Lung (tissue), 12 donors: ENCODE results near the gene ULK4. TPM values are rescaled to one million over a fixed set of nuclear protein-coding genes. Genes with fewer than 3 reads are reported as not detected.
A peak's percentile ranks its signal among the peaks of the same experiment; 100 is the strongest.
"Not testable (repeated sequence)": the region's sequence is repeated elsewhere in the genome, so short reads cannot be mapped to it uniquely, and the experiment has no call there.

ENCODE experiments used
- ATAC-seq: fragments of 200-7000 bp; cut with Tn5 transposase; one replicate; pipeline ENCODE4 v1.9.1; 2020; ENCODE audit warnings: moderate number of reproducible peaks; ENCODE audit not compliant: insufficient read depth, low FRiP score
- DNase-seq, 3 donors: peaks; one replicate each; pipeline ENCODE4 v3.0.0-alpha.2; 2013 to 2017
- H3K27ac ChIP-seq, 2 donors: one replicate each; pipeline ENCODE4 v1.5.1; 2013; ENCODE audit warnings: mild to moderate bottlenecking in 2 of 2, moderate library complexity in 2 of 2, control low read depth in 1 of 2, inconsistent platforms in 1 of 2, low read depth in 1 of 2, low read length in 1 of 2
- H3K27me3 ChIP-seq, 3 donors: one replicate each; pipeline ENCODE4 v1.5.1; 2013; ENCODE audit warnings: low read length in 2 of 3; ENCODE audit not compliant: control insufficient read depth in 3 of 3, insufficient read depth in 3 of 3
- H3K36me3 ChIP-seq, 4 donors: one replicate each; pipeline ENCODE4 v1.5.1; 2013; ENCODE audit warnings: low read length in 4 of 4, mild to moderate bottlenecking in 1 of 4, moderate library complexity in 1 of 4; ENCODE audit not compliant: control insufficient read depth in 4 of 4, insufficient read depth in 4 of 4
- H3K4me1 ChIP-seq, 5 donors: one replicate each; pipeline ENCODE4 v1.5.1; 2013; ENCODE audit warnings: low read length in 5 of 5, mild to moderate bottlenecking in 2 of 5, moderate library complexity in 1 of 5; ENCODE audit not compliant: control insufficient read depth in 5 of 5, insufficient read depth in 5 of 5
- H3K4me3 ChIP-seq: one replicate; pipeline ENCODE4 v1.5.1; 2013; ENCODE audit warnings: mild to moderate bottlenecking, control low read depth, moderate library complexity
- H3K9ac ChIP-seq, 2 donors: one replicate each; pipeline ENCODE4 v1.5.1; 2013; ENCODE audit warnings: low read length in 2 of 2, control low read depth in 1 of 2; ENCODE audit not compliant: insufficient read depth in 1 of 2
- H3K9me3 ChIP-seq, 4 donors: one replicate each; pipeline ENCODE4 v1.5.1; 2013; ENCODE audit warnings: low read length in 3 of 4, mild to moderate bottlenecking in 1 of 4, moderate library complexity in 1 of 4; ENCODE audit not compliant: control insufficient read depth in 4 of 4, insufficient read depth in 3 of 4
- CTCF ChIP-seq: IDR thresholded peaks from 2 replicates; pipeline ENCODE4 v1.5.1; 2012; ENCODE audit warnings: mild to moderate bottlenecking; ENCODE audit errors: control extremely low read depth, extremely low read depth
- WGBS, 2 donors: extraction: QIAGEN DNeasy Blood & Tissue Kit; methylation state at CpG; one replicate each; pipeline ENCODE4 v1.1.7; 2013; 5-methylcytosine and 5-hydroxymethylcytosine counted together
- polyA plus RNA-seq, 2 donors: library from polyadenylated mRNA; stranded (reverse); fragments of 200-250 nt; gene quantifications; one replicate each; pipeline ENCODE4 v1.2.1, GENCODE V29; 2013
- total RNA-seq, 2 donors: library from RNA; depleted of rRNA in 1 of 2; stranded (reverse); fragments of >200 nt in 1 of 2; gene quantifications; one replicate each; pipeline ENCODE4 v1.2.1, GENCODE V29; 2014 to 2021
- donor health status: control.
- donor health status: control.
- donor health status: Bipolar disorder and iron deficiency.
- donor health status: healthy.
- donor health status: DM: yes; HTN: yes; CAD: no.

ULK4 gene
- total and polyA plus RNA-seq, 4 donors, result 2.8 to 56.0 (median 12.6) TPM

- H3K9me3 ChIP-seq, result no peaks in the 10 kb centered on the region
- H3K36me3 ChIP-seq, result no peaks in the 10 kb centered on the region
- H3K27me3 ChIP-seq, result no peaks in the 10 kb centered on the region
- ATAC-seq (no peak), DNase-seq (peak in 2 of 3 donors; percentile 7 to 37)
- no peak for TF ChIP-seq CTCF
- no peak overlapping the region for H3K9ac ChIP-seq
- no peak overlapping the region for H3K27ac ChIP-seq
- peaks cover 0 to 4% (median 0%) of the 10 kb centered on the region in 5 donors for H3K4me1 ChIP-seq
- H3K4me3 ChIP-seq, result no peak overlapping the region
- WGBS, 2 donors, result 78 to 89% methylated on average over 4 of the region's 4 CpGs
These were observed 511.3 kb downstream of the ULK4 start for GRCh38 chr3:41450416-41451231.

GRCh38 chr3:41448396-41448795 lies 513.5 kb downstream of the ULK4 start:
- no peaks in the 10 kb centered on the region for H3K27me3 ChIP-seq
- no peaks in the 10 kb centered on the region for H3K9me3 ChIP-seq
- no peak overlapping the region for H3K9ac ChIP-seq
- no peak for TF ChIP-seq CTCF
- DNase-seq (no peak), ATAC-seq (no peak)
- H3K4me1 ChIP-seq, result peaks cover 0 to 4% (median 0%) of the 10 kb centered on the region in 5 donors
- 87 to 93% methylated on average over 4 of the region's 4 CpGs for WGBS, 2 donors
- no peak overlapping the region for H3K27ac ChIP-seq
- H3K4me3 ChIP-seq, result no peak overlapping the region
- no peaks in the 10 kb centered on the region for H3K36me3 ChIP-seq

- H3K36me3 ChIP-seq, result no peaks in the 10 kb centered on the region
- H3K9me3 ChIP-seq, result no peaks in the 10 kb centered on the region
- no peaks in the 10 kb centered on the region for H3K27me3 ChIP-seq
- no peak overlapping the region for H3K9ac ChIP-seq
- no peak for ATAC-seq
- peaks cover 0 to 4% (median 0%) of the 10 kb centered on the region in 5 donors for H3K4me1 ChIP-seq
- 95 to 97% methylated on average over 4 of the region's 4 CpGs for WGBS, 2 donors
- H3K4me3 ChIP-seq, result no peak overlapping the region
- DNase-seq, result no peak
- TF ChIP-seq CTCF, result no peak
- H3K27ac ChIP-seq, result no peak overlapping the region
These were observed 514.2 kb downstream of the ULK4 start for GRCh38 chr3:41447701-41448100.

- DNase-seq, H3K9me3 ChIP-seq, H3K4me1 ChIP-seq, H3K36me3 ChIP-seq, H3K4me3 ChIP-seq, ATAC-seq, H3K27me3 ChIP-seq, H3K9ac ChIP-seq, H3K27ac ChIP-seq: not testable (repeated sequence)
- 93 to 100% methylated on average over 2 to 3 of the region's 3 CpGs for WGBS, 2 donors
These were observed 515.6 kb downstream of the ULK4 start for GRCh38 chr3:41446316-41446715.
